ENCODE data around the gene LPIN1. TPM values are rescaled to one million over a fixed set of nuclear protein-coding genes. Genes with fewer than 3 reads are reported as not detected.

LPIN1 gene
- total and polyA plus RNA-seq, 2 of the 13 experiments (the other 11 are each of a cell fraction or from before 2014, with no cell fraction given), result 9.7 to 19.4 TPM

DNA sequence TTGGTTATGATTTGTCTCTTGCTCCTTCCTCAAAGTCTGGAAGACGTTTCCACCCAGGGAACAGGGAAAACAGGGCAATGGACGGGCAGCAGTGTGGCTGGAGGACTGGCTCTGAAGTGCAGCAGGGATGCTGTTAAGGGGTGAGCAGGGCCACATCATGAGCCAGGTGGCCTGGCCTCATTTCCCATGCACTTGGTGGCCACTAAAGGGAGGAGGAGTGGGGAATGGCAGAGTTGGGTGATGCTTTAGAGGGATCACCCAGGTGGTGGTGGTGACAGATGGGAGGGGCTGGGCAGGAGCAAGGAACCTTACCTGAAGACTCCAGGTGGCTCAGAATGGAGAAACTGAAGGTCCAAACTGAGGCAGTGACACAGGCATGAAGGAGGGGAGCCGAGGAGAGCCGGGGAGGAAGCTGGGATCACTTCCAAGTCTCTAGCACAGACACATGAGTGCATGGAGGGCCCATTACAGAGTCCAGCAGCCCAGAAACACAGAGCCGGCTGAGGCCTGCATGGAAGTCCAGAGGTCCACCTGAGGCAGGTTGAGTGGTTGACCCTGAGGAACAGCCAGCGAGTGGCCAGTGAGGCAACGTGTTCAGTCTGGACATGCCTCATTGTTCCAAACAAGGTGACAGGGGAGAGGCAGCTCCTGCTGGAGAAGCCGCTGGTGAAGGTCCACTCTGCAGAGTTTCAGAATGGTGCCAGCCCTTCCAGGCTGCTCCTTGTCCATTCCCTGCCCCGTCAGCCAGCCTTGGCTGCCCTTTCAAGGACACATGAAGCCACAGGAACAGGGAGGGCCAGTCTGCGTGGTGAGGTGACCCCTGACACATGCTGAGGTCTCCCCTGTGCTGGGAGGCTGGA lies 91.7 kb downstream of the LPIN1 start (continued):
- TF ChIP-seq NRL (CRISPR knock-in tag; IDR thresholded peaks at IDR 0.05; ENCODE audit: borderline replicate concordance), result peak; percentile 92
- TF ChIP-seq ZBTB3 (CRISPR knock-in tag; IDR thresholded peaks at IDR 0.05; ENCODE audit: borderline replicate concordance, low read depth), result no peak
- TF ChIP-seq, protein P1, sequence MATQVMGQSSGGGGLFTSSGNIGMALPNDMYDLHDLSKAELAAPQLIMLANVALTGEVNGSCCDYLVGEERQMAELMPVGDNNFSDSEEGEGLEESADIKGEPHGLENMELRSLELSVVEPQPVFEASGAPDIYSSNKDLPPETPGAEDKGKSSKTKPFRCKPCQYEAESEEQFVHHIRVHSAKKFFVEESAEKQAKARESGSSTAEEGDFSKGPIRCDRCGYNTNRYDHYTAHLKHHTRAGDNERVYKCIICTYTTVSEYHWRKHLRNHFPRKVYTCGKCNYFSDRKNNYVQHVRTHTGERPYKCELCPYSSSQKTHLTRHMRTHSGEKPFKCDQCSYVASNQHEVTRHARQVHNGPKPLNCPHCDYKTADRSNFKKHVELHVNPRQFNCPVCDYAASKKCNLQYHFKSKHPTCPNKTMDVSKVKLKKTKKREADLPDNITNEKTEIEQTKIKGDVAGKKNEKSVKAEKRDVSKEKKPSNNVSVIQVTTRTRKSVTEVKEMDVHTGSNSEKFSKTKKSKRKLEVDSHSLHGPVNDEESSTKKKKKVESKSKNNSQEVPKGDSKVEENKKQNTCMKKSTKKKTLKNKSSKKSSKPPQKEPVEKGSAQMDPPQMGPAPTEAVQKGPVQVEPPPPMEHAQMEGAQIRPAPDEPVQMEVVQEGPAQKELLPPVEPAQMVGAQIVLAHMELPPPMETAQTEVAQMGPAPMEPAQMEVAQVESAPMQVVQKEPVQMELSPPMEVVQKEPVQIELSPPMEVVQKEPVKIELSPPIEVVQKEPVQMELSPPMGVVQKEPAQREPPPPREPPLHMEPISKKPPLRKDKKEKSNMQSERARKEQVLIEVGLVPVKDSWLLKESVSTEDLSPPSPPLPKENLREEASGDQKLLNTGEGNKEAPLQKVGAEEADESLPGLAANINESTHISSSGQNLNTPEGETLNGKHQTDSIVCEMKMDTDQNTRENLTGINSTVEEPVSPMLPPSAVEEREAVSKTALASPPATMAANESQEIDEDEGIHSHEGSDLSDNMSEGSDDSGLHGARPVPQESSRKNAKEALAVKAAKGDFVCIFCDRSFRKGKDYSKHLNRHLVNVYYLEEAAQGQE (IDR thresholded peaks at IDR 0.05; ENCODE audit: borderline replicate concordance in 1 of 2, low read depth in 1 of 2, low read length in 2 of 2), result no peak
- TF ChIP-seq AHR (CRISPR knock-in tag; IDR thresholded peaks at IDR 0.05), result no peak
- no peak for TF ChIP-seq HOXA9 (CRISPR knock-in tag; IDR thresholded peaks at IDR 0.05; ENCODE audit: borderline replicate concordance)
- no peak for TF ChIP-seq ZSCAN30 (CRISPR knock-in tag; IDR thresholded peaks at IDR 0.05)
- no peak for TF ChIP-seq RBM39 (IDR thresholded peaks at IDR 0.05; ENCODE audit: low read depth, low read length, poor library complexity, severe bottlenecking)
- TF ChIP-seq ZKSCAN5 (CRISPR knock-in tag; IDR thresholded peaks at IDR 0.05), result no peak
- TF ChIP-seq TBX2 (CRISPR knock-in tag; IDR thresholded peaks at IDR 0.05; ENCODE audit: borderline replicate concordance), result peak; percentile 46; the same call in 1 of the 2 replicates
- no peak for TF ChIP-seq MEIS1 (CRISPR knock-in tag; IDR thresholded peaks at IDR 0.05; ENCODE audit: borderline replicate concordance)
- TF ChIP-seq ESRRA (CRISPR knock-in tag; IDR thresholded peaks at IDR 0.05; ENCODE audit: low read depth), result peak; percentile 24; the same call in 1 of the 2 replicates
- no peak for TF ChIP-seq RNF2 (conservative IDR thresholded peaks at IDR 0.05; ENCODE audit: low read depth)
- TF ChIP-seq IRF2 (CRISPR knock-in tag; IDR thresholded peaks at IDR 0.05), result 0 out of 2 replicates have a peak, but pooled peaks have one; percentile 11
- no peak for TF ChIP-seq ZC3H13 (CRISPR knock-in tag; IDR thresholded peaks at IDR 0.05)
- TF ChIP-seq MIER2 (CRISPR knock-in tag; IDR thresholded peaks at IDR 0.05), result no peak
- TF ChIP-seq ZMAT3 (CRISPR knock-in tag; conservative IDR thresholded peaks at IDR 0.05), result no peak
- TF ChIP-seq CENPT (CRISPR knock-in tag; IDR thresholded peaks at IDR 0.05; ENCODE audit: low read depth), result no peak
- TF ChIP-seq, protein P2, sequence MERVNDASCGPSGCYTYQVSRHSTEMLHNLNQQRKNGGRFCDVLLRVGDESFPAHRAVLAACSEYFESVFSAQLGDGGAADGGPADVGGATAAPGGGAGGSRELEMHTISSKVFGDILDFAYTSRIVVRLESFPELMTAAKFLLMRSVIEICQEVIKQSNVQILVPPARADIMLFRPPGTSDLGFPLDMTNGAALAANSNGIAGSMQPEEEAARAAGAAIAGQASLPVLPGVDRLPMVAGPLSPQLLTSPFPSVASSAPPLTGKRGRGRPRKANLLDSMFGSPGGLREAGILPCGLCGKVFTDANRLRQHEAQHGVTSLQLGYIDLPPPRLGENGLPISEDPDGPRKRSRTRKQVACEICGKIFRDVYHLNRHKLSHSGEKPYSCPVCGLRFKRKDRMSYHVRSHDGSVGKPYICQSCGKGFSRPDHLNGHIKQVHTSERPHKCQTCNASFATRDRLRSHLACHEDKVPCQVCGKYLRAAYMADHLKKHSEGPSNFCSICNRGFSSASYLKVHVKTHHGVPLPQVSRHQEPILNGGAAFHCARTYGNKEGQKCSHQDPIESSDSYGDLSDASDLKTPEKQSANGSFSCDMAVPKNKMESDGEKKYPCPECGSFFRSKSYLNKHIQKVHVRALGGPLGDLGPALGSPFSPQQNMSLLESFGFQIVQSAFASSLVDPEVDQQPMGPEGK (CRISPR knock-in tag; IDR thresholded peaks at IDR 0.05), result no peak
- no peak for TF ChIP-seq EHMT2 (IDR thresholded peaks at IDR 0.05; ENCODE audit: borderline replicate concordance, low read depth, low read length)
- TF ChIP-seq ADNP (CRISPR knock-in tag; IDR thresholded peaks at IDR 0.05), result no peak
- TF ChIP-seq HDAC2 (CRISPR knock-in tag; IDR thresholded peaks at IDR 0.05), result no peak
- no peak for TF ChIP-seq RXRB (CRISPR knock-in tag; IDR thresholded peaks at IDR 0.05; ENCODE audit: borderline replicate concordance)
